ENCODE results near the gene PEX16.
A peak's percentile ranks its signal among the peaks of the same experiment; 100 is the strongest.
"Not testable (repeated sequence)": the region's sequence is repeated elsewhere in the genome, so short reads cannot be mapped to it uniquely, and the experiment has no call there.

Gene PEX16

GRCh38 chr11:45917286-45917622 lies 423 bp downstream of the PEX16 start:
- H3K9me3 ChIP-seq (ENCODE audit: control insufficient read depth, insufficient read depth, low read length): no peaks in the 10 kb centered on the region
- H3K36me3 ChIP-seq (ENCODE audit: insufficient read depth, low read length): peaks cover 9% of the 10 kb centered on the region; the same call in 1 of the 2 replicates
- peak overlapping the region; percentile 94 for H3K9ac ChIP-seq (ENCODE audit: low read depth, low read length)
- H3K4me1 ChIP-seq (ENCODE audit: insufficient read depth, low read length): peaks cover 20% of the 10 kb centered on the region

- no peaks in the 10 kb centered on the region for H3K9me3 ChIP-seq (ENCODE audit: control insufficient read depth, insufficient read depth, low read length)
- H3K36me3 ChIP-seq (ENCODE audit: insufficient read depth, low read length): peaks cover 9% of the 10 kb centered on the region; the same call in 1 of the 2 replicates
- peaks cover 11% of the 10 kb centered on the region for H3K4me1 ChIP-seq (ENCODE audit: insufficient read depth, low read length)
- H3K9ac ChIP-seq (ENCODE audit: low read depth, low read length): no peak overlapping the region
Observed at GRCh38 chr11:45915446-45915845, 2.2 kb downstream of the PEX16 start.

DNA sequence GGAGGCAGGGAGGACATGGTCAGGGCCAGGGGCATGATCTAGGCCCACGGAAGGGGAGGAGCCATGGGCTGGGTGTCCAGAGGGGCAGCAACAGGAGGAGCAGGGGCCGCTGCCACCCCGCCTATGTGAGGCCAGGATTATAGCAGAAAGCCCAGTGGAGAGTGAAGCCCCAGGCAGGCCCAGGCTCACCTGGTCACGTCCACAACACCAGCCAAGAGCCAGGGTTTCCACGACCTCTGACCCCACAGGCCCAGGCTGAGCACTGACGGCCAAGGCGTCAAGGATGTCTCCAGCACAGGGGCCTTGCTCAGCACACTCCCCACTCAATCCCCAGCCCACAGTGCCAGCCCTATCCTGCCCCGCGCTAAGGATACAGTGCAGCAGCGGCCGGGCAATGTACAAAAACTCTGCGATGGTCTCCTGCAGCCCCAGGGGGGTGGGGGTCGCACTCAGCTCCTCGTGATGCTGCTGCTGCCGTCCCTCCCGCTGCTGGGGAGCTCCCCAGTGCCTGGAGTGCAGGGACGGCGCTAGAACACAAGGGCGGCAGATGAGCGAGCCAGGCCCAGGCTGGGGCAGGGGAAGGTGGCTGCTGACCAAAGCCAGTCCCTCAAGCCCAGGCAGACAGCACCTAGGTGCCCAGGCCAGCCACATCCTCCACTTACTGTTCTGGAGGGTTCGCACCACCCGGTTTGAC lies 3.6 kb downstream of the PEX16 start:
- H3K9me3 ChIP-seq (ENCODE audit: control insufficient read depth, insufficient read depth, low read length): no peaks in the 10 kb centered on the region
- H3K4me1 ChIP-seq (ENCODE audit: insufficient read depth, low read length): peaks cover 4% of the 10 kb centered on the region; the same call in 1 of the 2 replicates
- H3K9ac ChIP-seq (ENCODE audit: low read depth, low read length): no peak overlapping the region
- H3K36me3 ChIP-seq (ENCODE audit: insufficient read depth, low read length): peaks cover 9% of the 10 kb centered on the region; the same call in 1 of the 2 replicates

GRCh38 chr11:45913514-45913913 lies 4.2 kb downstream of the PEX16 start:
- Histone ChIP-seq H3K4me1 (ENCODE audit: insufficient read depth, low read length) (peaks cover 4% of the 10 kb centered on the region; the same call in 1 of the 2 replicates), H3K9me3 (ENCODE audit: control insufficient read depth, insufficient read depth, low read length) (no peaks in the 10 kb centered on the region), H3K9ac (ENCODE audit: low read depth, low read length) (no peak overlapping the region), H3K36me3 (ENCODE audit: insufficient read depth, low read length) (peaks cover 9% of the 10 kb centered on the region; the same call in 1 of the 2 replicates)

GRCh38 chr11:45910623-45911022 lies 7.1 kb downstream of the PEX16 start:
- Histone ChIP-seq H3K9me3 (ENCODE audit: control insufficient read depth, insufficient read depth, low read length) (no peaks in the 10 kb centered on the region), H3K9ac (ENCODE audit: low read depth, low read length) (no peak overlapping the region), H3K36me3 (ENCODE audit: insufficient read depth, low read length) (peaks cover 6% of the 10 kb centered on the region; the same call in 1 of the 2 replicates)

DNA sequence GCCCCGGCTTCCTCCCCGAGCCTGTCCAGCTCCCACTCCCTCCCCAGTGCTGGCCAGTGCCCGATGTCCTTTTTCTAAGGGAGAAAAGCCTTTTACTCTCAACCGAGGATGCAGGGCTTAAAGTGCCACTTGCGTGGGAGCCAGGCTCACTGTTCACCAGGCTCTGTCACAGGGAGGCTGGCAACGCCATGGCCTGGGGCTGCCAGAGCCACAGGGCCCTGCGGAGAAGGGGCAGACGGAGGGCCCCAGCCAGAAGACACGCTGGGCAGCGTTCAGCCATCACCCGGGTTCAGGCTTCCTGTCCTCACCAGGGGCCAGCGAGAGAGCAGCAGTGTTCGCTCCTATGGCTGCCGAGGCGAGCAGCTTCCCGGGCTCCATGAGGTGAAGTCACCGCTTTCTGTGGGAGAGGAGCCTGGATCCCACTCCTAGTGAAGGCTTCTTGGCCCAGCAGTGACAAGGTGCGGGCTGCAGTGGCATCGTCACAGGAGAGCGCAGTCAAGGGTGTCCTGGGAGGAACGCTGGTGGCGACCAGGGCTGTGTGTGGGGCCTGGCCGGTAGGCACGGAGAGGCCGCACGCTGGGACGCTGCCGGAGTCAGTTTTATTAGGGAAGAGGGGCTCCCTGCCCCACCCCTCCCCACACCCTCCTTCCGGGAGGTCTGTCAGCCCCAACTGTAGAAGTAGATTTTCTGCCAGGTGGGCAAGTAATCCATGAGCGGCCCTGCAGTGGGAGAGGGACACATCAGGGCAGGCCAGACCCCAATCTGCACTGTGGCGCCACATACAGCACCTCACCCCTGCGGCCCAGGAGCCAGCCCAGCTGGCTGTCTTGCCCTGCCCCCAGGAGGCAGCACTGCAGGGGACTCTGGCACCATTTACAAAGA lies 7.8 kb downstream of the PEX16 start:
- Histone ChIP-seq H3K4me1 (ENCODE audit: insufficient read depth, low read length) (peaks cover 4% of the 10 kb centered on the region; the same call in 1 of the 2 replicates), H3K36me3 (ENCODE audit: insufficient read depth, low read length) (peaks cover under 1% of the 10 kb centered on the region; the same call in 1 of the 2 replicates), H3K9ac (ENCODE audit: low read depth, low read length) (no peak overlapping the region), H3K9me3 (ENCODE audit: control insufficient read depth, insufficient read depth, low read length) (no peaks in the 10 kb centered on the region)

More at GRCh38 chr11:45910623-45911022, 7.1 kb downstream of the PEX16 start:
- peaks cover 4% of the 10 kb centered on the region; the same call in 1 of the 2 replicates for H3K4me1 ChIP-seq (ENCODE audit: insufficient read depth, low read length)

DNA sequence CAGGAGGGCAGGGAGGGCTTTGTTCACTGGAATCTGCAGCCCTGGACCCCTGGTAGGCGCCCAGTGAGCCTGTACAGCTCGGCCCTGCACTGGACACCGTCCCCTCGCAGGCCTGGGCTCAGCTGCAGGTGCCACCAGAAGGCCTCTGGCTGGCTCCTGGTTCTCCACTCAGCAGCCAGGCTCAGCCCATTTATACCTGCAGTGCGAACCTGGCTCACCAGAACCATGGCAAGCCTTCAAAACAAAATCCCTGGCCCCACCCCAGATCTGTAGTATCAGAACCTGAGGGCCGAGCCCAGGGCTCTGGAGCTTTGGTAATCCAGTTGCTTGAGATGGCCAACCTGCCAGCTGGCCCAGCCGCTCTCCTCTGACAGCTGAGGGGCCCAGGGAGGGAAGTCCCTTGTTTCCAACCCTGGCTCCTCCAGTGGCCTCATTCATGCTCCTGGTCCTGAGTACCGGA lies 9.7 kb downstream of the PEX16 start:
- Histone ChIP-seq H3K4me1 (ENCODE audit: insufficient read depth, low read length) (peaks cover 4% of the 10 kb centered on the region; the same call in 1 of the 2 replicates), H3K9me3 (ENCODE audit: control insufficient read depth, insufficient read depth, low read length) (no peaks in the 10 kb centered on the region), H3K9ac (ENCODE audit: low read depth, low read length) (no peak overlapping the region), H3K36me3 (ENCODE audit: insufficient read depth, low read length) (no peaks in the 10 kb centered on the region)

DNA sequence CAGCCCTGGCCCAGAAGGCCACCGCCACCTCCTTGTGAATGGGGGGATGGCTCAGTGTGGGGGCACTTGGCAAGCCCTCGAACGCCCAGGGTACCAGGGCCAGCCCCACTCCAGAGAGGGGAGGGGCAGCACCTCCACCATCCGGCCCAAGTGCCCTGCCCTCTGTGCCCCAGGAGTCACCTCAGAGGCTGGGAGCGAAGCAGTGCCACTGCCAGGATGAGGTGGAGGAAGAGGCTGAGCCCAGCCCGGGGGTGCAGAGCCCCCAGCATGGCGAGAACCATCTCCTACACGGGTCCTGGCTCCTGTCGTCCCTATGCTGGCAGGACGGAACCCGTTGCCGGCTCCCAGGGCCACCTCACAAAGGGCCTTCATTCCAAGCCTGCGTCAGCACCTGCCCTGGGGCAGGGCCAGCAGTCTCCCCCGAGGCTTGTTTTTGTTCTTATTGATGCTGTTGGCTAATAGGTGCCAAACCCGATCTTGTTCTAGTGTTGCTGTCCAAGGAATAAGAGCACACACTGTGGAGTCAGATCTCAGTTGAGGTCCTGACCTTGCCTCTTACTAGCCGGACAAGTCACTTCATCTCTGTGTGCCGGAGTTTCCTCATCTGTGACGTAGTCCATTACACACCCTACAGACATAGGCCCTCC lies 10.6 kb downstream of the PEX16 start, which contains the start of gene FREY1:
Gene FREY1 (minus strand): TSS at position 307 of the 647 bp plus-strand sequence. CDS start 26 bp downstream, at position 281.
- H3K36me3 ChIP-seq (ENCODE audit: insufficient read depth, low read length): no peaks in the 10 kb centered on the region
- H3K4me1 ChIP-seq (ENCODE audit: insufficient read depth, low read length): peaks cover 4% of the 10 kb centered on the region; the same call in 1 of the 2 replicates
- no peaks in the 10 kb centered on the region for H3K9me3 ChIP-seq (ENCODE audit: control insufficient read depth, insufficient read depth, low read length)
- no peak within 1 kb of the TSS for H3K9ac ChIP-seq (ENCODE audit: low read depth, low read length)

DNA sequence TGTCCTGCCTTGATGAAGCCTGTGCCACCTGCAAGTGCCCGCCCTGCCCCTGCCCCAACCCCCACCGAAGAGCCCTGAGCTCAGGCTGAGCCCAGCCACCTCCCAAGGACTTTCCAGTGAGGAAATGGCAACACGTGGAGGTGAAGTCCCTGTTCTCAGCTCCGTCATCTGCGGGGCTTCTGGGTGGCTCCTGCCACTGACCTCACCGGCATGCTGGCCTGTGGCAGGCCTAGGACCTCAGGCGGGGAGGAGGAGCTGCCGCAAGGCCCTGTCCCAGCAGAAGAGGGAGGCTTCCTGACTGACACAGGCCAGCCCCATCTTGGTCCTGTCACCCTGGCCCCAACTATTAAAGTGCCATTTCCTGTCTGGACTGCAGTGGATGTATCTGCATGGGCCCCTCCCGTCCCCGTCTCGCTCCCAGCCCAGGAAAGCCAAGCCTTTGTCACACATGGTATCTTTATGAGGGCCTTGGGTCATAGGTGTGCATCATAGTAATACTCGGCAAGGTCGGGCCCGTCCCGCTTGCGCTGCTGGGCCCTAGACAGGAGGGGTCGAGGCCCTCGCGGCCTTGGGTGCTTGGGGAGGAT lies 11.5 kb downstream of the PEX16 start:
- H3K9ac ChIP-seq (ENCODE audit: low read depth, low read length): no peak overlapping the region
- H3K9me3 ChIP-seq (ENCODE audit: control insufficient read depth, insufficient read depth, low read length): no peaks in the 10 kb centered on the region
- peaks cover 4% of the 10 kb centered on the region; the same call in 1 of the 2 replicates for H3K4me1 ChIP-seq (ENCODE audit: insufficient read depth, low read length)
- no peaks in the 10 kb centered on the region for H3K36me3 ChIP-seq (ENCODE audit: insufficient read depth, low read length)

DNA sequence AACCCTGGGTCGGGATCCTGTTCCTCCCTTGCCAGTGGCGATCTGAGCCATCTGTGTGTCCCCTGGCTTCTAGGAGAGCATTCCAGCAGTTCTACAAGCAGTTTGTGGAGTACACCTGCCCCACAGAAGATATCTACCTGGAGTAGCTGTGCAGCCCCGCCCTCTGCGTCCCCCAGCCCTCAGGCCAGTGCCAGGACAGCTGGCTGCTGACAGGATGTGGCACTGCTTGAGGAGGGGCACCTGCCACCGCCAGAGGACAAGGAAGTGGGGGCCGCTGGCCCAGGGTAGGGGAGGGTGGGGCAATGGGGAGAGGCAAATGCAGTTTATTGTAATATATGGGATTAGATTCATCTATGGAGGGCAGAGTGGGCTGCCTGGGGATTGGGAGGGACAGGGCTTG lies 12.1 kb downstream of the PEX16 start:
- H3K36me3 ChIP-seq (ENCODE audit: insufficient read depth, low read length); H3K4me1 ChIP-seq (ENCODE audit: insufficient read depth, low read length); H3K9ac ChIP-seq (ENCODE audit: low read depth, low read length); H3K9me3 ChIP-seq (ENCODE audit: control insufficient read depth, insufficient read depth, low read length): not testable (repeated sequence)

DNA sequence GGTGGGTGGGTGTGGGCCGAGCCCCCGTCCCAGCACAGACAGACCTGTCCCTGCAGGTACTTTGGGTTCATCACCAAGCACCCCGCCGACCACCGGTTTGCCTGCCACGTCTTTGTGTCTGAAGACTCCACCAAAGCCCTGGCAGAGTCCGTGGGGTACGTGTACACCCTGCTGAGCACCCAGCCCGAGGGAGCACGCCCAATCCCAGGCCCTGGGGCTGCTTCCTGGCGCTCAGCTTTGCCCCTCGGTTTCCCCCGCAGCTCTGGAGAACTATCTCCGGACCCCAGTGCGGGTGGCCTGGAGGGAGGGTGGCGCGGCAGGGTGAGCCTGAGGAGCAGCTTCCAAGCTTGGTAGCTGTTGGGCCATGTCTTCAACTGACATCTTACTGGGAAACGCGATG lies 12.6 kb downstream of the PEX16 start:
- no peaks in the 10 kb centered on the region for H3K9me3 ChIP-seq (ENCODE audit: control insufficient read depth, insufficient read depth, low read length)
- H3K9ac ChIP-seq (ENCODE audit: low read depth, low read length): no peak overlapping the region
- peaks cover 4% of the 10 kb centered on the region; the same call in 1 of the 2 replicates for H3K4me1 ChIP-seq (ENCODE audit: insufficient read depth, low read length)
- no peaks in the 10 kb centered on the region for H3K36me3 ChIP-seq (ENCODE audit: insufficient read depth, low read length)

DNA sequence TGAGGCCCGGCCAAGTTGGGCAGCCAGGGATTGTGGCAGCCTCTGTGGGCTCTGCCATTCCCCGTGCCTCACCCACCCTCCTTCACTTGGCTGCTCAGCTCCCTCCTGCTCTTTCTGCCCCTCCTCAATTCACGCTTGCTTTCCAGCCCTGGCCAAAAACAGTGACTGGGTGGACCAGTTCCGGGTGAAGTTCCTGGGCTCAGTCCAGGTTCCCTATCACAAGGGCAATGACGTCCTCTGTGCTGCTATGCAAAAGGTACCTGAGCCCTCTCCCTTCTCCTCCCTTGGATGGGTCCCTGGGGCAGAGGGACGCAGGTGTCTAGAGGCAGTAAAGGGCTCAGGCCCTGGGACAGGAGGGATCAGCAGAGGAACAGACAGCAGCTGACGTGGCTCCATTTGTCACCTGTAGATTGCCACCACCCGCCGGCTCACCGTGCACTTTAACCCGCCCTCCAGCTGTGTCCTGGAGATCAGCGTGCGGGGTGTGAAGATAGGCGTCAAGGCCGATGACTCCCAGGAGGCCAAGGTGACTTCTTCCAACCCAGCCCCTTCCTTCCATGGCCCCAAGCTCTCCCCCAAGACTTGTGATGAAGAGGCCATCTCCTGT lies 13.3 kb downstream of the PEX16 start:
- Histone ChIP-seq H3K36me3 (ENCODE audit: insufficient read depth, low read length) (no peaks in the 10 kb centered on the region), H3K4me1 (ENCODE audit: insufficient read depth, low read length) (peaks cover 4% of the 10 kb centered on the region; the same call in 1 of the 2 replicates), H3K9me3 (ENCODE audit: control insufficient read depth, insufficient read depth, low read length) (no peaks in the 10 kb centered on the region), H3K9ac (ENCODE audit: low read depth, low read length) (no peak overlapping the region)

- H3K9me3 ChIP-seq (ENCODE audit: control insufficient read depth, insufficient read depth, low read length): no peaks in the 10 kb centered on the region
- H3K9ac ChIP-seq (ENCODE audit: low read depth, low read length): no peak overlapping the region
- H3K36me3 ChIP-seq (ENCODE audit: insufficient read depth, low read length): no peaks in the 10 kb centered on the region
- H3K4me1 ChIP-seq (ENCODE audit: insufficient read depth, low read length): peaks cover 11% of the 10 kb centered on the region; the same call in 1 of the 2 replicates
Observed at GRCh38 chr11:45902452-45903380, 15.0 kb downstream of the PEX16 start.
